IPS-18c (cell line): ENCODE measurements around the gene ARHGEF9.
"Not testable (repeated sequence)": the region's sequence is repeated elsewhere in the genome, so short reads cannot be mapped to it uniquely, and the experiment has no call there.

Experiments used
- H3K4me3 ChIP-seq: 2 replicates; pipeline ENCODE4 v1.7.0; 2013; ENCODE audit warnings: low read depth, mild to moderate bottlenecking, low read length, moderate library complexity; ENCODE audit not compliant: insufficient read depth
- H3K9me3 ChIP-seq: one replicate; pipeline ENCODE4 v1.6.1; 2013; ENCODE audit warnings: mild to moderate bottlenecking, low read length, moderate library complexity; ENCODE audit not compliant: control insufficient read depth, insufficient read depth

The ARHGEF9 gene

DNA sequence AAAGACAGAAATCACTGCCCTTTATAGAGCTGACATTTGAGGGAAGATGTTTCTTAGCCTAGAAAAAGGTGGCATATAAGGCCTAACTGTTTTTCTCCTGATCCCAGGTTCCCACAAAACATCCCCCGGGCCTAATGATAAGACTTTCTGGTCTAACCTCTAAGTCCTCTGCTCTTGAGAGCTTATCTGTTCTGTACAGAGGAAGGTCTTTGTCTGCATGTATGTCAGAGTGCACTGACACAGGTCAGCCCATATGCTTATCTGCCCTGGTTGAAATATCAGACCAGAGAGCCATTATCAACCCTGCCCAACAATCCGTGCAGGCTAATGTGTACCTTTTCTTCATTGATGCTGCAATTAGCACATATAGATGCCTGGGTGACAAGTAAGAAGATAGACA, 76.2 kb downstream of the ARHGEF9 start:
- Histone ChIP-seq H3K9me3 (peaks cover 4% of the 10 kb centered on the region), H3K4me3 (no peak overlapping the region)

DNA sequence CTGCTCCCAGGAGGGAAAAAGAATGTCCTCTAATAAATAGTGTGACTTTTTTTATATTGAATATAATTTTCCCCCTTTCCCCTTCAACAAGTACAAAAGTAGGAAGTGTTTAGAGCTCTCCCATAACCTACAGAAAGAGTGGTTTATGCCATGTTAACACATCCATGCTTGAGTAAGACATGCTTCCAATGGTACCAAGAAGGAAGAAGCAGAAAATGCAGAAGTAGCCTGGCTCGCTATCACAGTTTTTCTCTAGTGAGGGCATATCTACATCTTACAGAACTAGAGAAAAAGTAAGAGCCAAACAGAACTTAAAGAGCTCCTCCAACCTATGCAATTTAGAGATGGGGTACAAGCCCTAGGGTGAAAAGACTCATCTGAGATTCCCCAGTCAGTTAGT, 82.5 kb downstream of the ARHGEF9 start:
- H3K4me3 ChIP-seq = no peak overlapping the region
- H3K9me3 ChIP-seq = peaks cover 4% of the 10 kb centered on the region

DNA sequence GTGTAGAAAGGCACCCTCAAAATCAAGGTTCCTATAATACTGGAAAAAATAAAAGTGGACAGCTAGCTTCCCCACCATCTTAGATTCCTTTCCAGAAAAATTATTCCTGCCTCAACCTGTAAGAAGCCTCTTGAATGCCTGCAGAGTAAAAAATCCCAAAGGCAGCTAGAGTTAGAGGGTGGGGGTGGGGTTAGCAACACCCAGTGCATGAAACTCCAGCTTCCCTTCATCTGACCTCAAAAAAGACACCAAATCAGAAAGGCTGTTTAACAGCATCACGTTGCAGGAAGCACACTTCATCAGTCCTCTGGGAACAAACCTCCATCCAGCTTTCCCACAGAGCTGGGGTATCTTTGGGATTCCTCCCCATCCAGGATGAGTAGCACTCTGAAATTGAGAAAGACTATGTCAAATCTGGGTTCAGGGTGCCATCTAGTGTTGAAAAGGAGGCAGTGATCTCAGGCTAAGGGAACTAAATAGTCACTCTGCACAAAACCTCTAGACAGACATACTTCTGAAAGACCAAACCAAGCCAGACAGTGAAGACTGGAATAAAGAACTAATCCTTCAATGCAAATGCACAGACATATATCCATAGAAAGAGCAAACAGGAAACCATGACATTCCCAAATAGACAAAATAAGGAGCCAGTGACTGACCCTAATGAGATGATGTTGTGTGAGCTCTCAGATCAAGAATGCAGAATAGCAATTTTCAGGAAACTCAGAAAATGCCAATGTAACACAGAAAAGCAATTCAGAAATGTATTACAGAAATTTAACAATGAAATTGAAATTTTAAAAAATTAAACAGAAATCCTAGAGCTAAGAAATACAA, 97.9 kb downstream of the ARHGEF9 start:
- Histone ChIP-seq H3K4me3 (no peak overlapping the region), H3K9me3 (peaks cover 1% of the 10 kb centered on the region)

DNA sequence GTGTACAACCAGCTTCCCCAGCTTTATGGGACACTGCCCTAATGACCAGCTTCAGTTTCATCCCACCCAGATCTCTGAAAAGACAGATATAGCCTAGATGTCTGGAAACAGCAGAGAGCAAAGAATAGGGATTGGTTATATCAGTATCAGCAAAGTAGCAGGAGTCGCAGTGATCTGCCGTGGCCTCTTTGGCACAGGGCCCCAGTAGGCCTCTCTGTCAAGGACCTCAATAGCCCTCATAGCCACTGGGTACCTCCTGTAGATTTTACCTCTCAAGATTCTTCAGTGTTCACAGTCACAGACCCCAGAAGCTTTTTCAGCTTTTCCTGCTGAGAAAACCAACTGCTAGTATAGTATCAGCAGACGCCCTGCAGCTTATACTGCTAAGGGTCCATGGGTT, 104.6 kb downstream of the ARHGEF9 start:
- Histone ChIP-seq H3K9me3 (peaks cover 2% of the 10 kb centered on the region), H3K4me3 (no peak overlapping the region)

DNA sequence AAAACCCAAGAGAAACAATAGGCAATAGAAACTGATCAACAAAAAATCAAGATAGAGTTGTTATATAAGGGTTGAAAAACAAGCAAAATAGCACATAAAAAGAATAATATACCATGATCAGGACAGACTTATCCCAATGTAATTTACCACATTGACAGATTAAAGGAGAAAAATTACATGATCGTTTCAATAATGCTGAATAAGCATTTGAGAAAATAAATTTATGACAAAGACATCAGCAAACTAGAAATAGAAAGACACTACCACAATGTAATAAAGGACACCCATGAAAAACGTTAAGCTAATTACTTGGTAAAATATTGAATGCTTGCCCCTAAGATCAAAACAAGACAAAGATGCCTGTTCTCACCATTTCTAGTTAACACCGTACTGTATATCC, 105.6 kb downstream of the ARHGEF9 start:
- H3K9me3 ChIP-seq = peaks cover 2% of the 10 kb centered on the region

DNA sequence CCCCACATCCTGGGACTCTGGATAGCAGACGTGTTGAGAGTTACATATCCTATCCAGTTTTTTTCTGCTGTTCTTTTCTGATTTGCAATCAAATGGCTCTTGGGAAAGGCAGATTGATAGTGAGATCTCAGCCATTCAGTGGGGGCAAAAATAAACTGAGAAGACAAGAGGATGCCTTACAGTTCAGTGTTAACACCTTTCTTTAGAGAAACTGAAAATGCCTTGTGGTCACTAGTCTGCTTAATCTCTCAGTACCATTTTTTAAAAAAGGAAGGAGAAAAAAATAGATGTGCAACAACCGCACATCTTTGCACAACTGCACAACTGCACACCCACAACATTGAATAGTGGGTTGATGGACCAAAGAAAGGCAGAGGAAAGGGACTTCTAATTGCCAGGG, 109.3 kb downstream of the ARHGEF9 start:
- H3K4me3 ChIP-seq = no peak overlapping the region
- no peaks in the 10 kb centered on the region for H3K9me3 ChIP-seq

More for the DNA sequence above, 105.6 kb downstream of the ARHGEF9 start:
- no peak overlapping the region for H3K4me3 ChIP-seq

DNA sequence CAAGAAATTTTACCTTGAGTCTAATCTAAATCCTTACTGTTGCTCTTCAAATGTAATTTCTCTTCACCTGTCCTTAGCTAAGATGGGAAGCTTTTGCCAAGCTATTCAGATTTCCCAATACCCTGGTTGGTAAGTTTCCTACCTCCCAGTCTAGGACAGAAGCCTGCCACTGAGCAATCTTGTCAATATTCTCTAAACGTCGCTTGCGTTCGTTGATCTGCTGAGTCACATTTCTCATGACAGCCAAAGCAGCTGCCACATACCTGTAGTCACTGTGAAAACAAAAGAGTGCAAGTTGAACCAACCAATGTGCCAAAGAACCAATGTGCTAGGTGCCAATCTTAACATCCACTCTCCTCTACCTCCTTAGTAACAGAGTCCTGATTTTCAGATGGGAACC, 111.1 kb downstream of the ARHGEF9 start:
- no peaks in the 10 kb centered on the region for H3K9me3 ChIP-seq
- H3K4me3 ChIP-seq = no peak overlapping the region

DNA sequence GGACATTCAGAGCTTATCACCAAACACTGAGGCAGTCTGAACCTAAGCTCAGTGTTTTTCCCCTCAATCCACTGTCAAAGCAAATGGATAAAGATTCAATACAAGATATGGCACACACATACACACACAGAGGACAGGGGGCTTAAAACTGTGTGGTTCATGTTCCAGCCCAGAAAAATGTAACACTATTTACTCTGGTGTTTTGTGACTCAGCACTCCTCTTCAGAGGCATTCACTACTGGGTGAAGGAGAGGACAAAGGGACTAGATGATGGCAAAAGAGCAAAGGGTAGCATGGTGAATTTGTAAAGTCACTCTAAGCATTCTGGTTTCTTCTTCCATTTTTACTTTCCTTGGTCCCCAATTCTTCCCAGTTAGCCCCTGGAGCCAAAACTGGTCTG, 120.3 kb downstream of the ARHGEF9 start:
- no peak overlapping the region for H3K4me3 ChIP-seq
- no peaks in the 10 kb centered on the region for H3K9me3 ChIP-seq

DNA sequence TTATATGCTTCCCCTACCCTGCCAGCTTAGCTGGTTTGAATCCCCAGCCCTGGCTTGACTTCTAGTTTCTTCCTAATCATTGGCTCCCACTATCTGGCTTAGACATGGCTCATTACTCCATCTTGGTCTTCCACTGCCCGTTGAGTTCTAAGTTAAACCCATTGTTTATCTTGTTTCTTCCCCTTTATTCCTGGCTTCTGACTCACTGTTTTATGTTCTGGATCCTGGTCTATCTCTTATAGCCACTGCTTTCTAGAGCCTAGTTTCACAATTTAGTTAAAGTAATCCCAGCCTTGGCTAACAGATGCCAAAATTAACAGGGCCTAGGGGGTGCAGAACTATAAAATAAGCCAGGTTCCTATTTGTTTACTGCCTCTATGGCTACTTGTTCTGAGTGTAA, 120.9 kb downstream of the ARHGEF9 start:
- Histone ChIP-seq H3K9me3 (no peaks in the 10 kb centered on the region), H3K4me3 (no peak overlapping the region)

DNA sequence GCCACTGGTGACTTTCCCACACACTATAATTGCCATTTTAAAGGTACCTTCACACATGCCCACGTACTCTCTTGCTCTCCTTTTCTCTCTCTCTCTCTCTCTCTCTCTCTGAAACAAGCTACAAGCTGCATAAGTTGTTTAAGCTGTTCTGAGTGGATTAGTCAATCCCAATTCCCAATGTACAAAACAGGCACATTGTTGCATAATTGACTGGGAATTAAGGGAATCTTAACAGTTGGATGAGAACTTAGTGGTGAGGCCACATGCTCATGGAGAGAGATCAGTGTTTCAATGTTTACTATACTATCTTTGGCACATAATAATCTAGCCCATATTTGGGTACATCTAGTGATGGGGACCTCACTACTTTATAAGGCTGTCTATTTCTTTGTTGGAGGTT, 123.3 kb downstream of the ARHGEF9 start:
- H3K9me3 ChIP-seq = no peaks in the 10 kb centered on the region
- no peak overlapping the region for H3K4me3 ChIP-seq

DNA sequence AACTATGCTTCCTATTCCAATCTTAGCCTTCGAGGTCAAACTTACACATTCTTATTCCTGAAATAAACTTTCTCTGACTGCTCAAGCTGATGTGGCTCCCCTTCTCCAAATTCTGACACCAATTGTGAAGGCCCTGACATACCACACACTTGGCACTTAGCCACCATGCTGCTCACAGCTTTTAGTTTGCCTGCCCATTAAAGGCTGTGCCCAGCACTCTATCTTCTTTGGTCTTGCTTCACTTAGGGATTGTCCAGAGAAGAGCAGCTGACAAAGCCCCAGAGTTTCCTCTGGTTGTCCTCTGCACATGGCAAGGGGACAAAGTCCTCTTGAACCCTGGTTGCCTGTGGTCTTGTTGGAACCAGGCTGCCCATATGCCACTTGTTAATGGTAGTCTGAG, 126.1 kb downstream of the ARHGEF9 start:
- H3K4me3 ChIP-seq = no peak overlapping the region

DNA sequence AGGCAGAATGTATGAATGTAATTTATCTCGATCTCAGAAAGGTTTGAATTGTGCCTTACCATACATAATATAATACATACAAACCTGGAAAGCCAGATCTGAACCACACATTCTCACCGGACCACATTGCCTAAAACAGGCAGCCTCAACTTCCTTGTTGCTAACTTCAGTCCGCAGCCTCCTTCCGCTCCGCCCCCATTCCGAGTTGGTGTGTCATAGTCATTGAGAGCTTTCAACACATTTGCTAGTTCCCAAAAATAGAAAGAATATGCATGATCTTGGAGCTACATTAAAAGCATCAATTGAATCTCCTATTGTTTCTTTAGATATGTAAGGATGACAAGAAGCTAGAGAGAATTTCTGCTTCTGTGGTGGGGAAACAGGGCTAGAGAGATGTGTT, 127.2 kb downstream of the ARHGEF9 start:
- Histone ChIP-seq H3K9me3 (no peaks in the 10 kb centered on the region), H3K4me3 (no peak overlapping the region)

More for the DNA sequence above, 126.1 kb downstream of the ARHGEF9 start:
- H3K9me3 ChIP-seq = no peaks in the 10 kb centered on the region

DNA sequence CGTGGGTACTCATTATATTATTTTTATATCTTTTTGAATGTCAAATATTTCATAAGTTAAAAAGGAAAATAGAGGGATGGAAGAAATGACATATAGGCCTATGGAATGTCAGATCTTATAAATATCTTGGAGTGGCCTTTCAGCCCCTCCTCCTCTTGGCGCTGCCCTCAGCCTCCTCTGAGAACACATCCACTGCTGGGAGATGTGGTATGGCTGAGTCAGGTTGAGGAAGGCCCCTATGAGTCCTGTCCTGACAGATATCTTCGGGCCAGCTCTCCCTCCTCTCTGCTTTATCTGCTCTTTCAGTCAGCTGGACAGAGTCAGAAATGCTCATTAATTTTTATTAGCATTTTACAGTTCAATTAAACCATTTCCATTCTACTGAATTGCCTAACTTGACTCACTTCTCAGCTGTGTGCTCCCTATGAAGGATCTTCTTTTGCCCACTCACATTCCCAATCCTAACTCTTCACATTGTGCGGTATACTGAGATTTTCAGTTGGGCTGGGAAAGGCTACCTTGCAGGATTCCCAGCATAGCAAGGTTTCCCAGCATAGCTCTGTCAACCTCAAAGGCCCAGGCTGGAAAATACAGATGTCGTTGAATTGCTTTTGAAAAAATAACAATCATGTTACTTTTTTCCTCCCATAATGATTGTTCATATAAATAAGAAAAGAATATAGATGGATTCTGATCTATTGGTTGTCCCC, 128.0 kb downstream of the ARHGEF9 start:
- Histone ChIP-seq H3K4me3 (no peak overlapping the region), H3K9me3 (no peaks in the 10 kb centered on the region)

DNA sequence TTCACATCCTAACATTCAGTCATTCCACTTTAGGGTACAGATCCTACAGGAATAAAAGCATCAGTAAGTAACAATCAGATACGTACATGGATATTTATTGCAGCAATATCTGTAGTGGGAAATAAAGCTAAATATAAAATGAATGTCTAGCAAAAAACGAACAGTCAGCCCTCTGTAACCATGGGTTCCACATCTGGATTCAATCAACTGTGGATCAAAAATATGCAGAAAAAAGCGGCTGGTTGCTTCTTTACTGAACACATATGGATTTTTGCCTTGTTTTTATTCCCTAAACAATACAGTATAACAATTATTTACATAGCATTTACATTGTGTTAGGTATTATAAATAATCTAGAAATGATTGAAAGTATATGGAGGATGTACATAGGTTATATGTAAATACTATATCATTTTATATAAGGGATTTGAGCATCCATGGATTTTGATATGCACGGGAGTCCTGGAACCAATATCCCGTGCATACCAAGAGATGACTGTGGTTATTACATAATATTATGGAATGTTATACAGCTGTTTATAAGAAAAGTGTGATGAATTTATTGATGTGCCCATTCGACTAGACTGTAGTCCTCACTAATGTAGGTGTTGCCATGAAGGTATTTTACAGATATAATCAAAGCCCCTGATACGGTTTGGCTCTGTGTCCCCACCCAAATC, 132.8 kb downstream of the ARHGEF9 start:
- no peak overlapping the region for H3K4me3 ChIP-seq
- H3K9me3 ChIP-seq = no peaks in the 10 kb centered on the region

DNA sequence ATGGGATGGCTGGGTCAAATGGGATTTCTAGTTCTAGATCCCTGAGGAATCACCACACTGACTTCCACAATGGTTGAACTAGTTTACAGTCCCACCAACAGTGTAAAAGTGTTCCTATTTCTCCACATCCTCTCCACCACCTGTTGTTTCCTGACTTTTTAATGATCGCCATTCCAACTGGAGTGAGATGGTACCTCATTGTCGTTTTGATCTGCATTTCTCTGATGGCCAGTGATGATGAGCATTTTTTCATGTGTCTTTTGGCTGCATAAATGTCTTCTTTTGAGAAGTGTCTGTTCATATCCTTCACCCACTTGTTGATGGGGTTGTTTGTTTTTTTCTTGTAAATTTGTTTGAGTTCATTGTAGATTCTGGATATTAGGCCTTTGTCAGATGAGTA, 139.3 kb downstream of the ARHGEF9 start:
- not testable (repeated sequence) for H3K4me3 ChIP-seq, H3K9me3 ChIP-seq

DNA sequence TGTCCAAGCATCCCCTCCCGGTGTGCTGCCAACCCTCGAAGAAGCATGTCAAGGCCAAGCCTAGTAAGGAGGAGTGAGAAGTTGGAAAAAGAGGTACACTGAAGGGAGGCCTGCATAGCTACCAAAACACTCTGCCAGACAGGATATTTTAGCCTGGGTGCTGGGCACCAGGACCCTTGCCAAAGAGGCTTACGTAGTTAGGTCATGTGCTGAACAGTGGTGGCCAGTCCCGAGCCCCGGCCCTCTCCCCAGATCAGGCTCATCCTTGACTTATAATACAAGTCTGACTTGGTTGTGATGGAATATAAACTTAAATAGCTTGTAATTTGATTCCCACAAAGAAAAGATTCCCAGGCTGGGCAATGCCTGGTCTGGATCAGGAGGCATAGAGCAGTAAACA, 149.3 kb downstream of the ARHGEF9 start:
- no peak overlapping the region for H3K4me3 ChIP-seq
- peaks cover 8% of the 10 kb centered on the region for H3K9me3 ChIP-seq

DNA sequence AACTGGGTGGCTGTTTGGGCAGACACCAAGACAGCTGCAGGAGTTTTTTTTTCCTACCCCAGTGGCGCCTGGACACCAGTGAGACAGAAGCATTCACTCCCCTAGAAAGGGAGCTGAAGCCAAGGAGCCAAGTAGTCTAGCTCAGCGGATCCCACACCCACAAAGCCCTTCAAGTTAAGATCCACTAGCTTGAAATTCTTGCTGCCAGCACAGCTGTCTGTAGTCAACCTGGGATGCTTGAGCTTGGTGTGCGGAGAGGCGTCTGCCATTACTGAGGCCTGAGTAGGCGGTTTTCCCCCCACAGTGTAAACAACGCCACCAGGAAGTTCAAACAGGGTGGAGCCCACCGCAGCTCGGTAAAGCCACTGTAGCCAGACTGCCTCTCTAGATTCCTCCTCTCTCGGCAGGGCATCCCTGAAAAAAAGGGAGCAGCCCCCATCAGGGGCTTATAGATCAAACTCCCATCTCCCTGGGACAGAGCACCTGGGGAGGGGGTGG, 171.4 kb downstream of the ARHGEF9 start:
- Histone ChIP-seq H3K9me3 (peaks cover 4% of the 10 kb centered on the region), H3K4me3 (no peak overlapping the region)

DNA sequence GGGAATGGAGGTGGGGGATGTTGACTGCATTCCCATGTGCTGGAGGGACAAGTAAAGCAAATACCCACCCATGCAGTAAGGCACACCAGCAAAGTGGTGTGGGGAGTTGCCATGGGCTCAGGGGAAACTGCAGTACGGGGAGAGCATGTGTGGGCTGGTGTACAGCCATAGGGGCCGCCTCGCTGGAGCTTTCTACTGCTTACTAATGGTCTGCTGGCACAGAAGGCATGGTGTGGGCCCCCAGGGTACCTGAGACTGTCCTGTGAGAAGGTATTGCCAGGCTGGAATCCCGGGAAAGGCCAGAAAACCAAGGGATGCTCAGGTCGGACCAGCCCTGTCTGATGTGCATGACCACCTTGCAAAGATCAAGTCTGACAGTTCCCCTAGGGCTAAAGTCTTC, 199.1 kb downstream of the ARHGEF9 start:
- H3K9me3 ChIP-seq = peaks cover 5% of the 10 kb centered on the region

More for the DNA sequence above, 199.1 kb downstream of the ARHGEF9 start:
- H3K4me3 ChIP-seq = no peak overlapping the region
